Fibroblast of the aortic adventitia (primary cell): ENCODE results near the gene LHPP. TPM values are rescaled to one million over a fixed set of nuclear protein-coding genes. Genes with fewer than 3 reads are reported as not detected.

Experiments
- DNase-seq: peaks from one replicate; pipeline ENCODE4 v3.0.0-alpha.2; 2010; ENCODE audit warnings: low read depth
- H3K4me3 ChIP-seq: 2 replicates; pipeline ENCODE4 v1.5.1; 2011; ENCODE audit warnings: low read depth, mild to moderate bottlenecking, control low read depth, low read length, moderate library complexity
- total RNA-seq: library from RNA; depleted of rRNA; stranded (reverse); fragments of >200 nt; gene quantifications from 2 replicates; pipeline ENCODE4 v1.2.3, GENCODE V29; 2012; ENCODE audit warnings: low replicate concordance
- TF ChIP-seq, protein P1 (sequence below): IDR thresholded peaks from 2 replicates; pipeline ENCODE4 v1.5.1; 2011; ENCODE audit warnings: mild to moderate bottlenecking, low read length, control low read depth, inconsistent platforms; ENCODE audit not compliant: insufficient read depth

Gene LHPP
- total RNA-seq, 1 donor, result 12.5 TPM

DNA sequence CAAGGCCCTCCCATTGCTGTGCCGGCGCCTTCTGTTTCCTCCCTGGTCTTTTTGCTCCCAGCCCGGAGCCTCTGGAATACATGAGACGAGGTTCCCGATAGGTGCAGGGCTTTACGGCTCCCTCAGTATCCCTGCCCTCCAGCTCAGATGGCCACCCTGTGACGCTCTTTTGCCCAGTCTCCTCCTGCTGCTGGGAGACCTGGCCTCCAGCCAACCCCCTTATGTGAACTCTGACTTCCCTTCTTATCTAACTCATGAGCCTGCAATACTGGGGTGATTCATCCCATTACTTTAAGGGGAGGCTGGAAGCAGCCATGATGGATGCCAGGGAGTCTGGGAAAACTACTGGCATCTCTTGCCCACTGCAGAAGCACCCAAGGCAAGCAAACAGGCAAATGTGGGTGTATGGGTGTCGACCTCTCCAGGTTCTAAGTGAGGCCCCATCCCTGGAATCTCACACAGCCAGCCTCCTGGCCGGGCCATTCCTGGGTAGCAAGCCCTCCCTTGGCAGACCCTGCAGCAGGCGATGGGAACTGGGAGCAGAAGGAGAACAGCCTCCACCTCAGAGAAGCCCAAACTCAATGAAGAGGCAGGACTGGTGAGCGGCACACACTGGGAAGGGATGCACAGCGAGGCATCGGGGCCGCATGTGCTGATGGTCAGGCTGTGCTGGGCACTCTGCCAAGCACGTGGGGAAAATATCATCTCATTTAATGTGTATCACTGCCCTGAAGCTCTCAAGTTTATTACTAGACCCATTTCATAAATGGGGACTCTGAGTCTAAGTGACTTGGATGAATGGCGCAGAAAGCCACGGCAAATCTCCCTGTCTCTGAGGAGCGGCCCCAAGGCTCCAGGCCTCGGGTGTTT, 185.1 kb downstream of the LHPP start:
- H3K4me3 ChIP-seq, result no peak overlapping the region
- TF ChIP-seq, protein P1, sequence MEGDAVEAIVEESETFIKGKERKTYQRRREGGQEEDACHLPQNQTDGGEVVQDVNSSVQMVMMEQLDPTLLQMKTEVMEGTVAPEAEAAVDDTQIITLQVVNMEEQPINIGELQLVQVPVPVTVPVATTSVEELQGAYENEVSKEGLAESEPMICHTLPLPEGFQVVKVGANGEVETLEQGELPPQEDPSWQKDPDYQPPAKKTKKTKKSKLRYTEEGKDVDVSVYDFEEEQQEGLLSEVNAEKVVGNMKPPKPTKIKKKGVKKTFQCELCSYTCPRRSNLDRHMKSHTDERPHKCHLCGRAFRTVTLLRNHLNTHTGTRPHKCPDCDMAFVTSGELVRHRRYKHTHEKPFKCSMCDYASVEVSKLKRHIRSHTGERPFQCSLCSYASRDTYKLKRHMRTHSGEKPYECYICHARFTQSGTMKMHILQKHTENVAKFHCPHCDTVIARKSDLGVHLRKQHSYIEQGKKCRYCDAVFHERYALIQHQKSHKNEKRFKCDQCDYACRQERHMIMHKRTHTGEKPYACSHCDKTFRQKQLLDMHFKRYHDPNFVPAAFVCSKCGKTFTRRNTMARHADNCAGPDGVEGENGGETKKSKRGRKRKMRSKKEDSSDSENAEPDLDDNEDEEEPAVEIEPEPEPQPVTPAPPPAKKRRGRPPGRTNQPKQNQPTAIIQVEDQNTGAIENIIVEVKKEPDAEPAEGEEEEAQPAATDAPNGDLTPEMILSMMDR, result no peak
- peak; percentile 93 for DNase-seq

DNA sequence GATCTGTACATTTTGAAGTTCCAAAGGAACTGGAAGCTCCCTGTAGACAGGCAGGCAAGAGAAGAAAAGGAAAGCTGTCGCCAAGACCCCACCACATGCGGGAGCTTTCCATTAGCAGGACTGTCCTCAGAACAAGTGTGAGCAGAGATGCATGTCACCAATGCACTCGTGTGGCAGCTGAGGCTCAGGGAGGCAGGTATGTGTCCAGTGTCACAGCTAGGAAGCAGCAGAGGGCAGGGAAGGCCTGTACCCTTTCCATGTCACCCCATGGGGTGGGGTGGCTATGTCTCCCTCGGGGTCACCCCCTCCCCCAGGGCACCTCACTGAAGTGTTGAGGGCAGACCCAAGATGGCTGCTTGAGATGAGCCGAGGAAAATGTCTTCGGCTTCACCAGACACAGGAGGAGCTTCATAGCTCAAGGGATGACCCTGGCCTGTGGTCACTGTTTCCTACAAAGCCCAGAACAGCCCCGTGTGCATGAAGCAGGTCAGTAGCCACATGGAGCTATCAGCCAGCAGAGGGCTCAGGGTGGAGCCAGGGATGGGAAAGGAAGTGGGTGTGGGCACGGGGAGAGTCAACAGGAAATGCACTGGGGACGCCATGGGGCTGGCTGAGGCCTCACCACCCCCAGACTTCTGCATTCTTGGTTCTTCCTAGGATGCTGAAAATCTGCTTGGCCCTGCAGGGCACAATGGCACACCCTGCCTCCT, 186.0 kb downstream of the LHPP start:
- no peak overlapping the region for H3K4me3 ChIP-seq
- DNase-seq, result peak; percentile 20
- TF ChIP-seq, protein P1, result peak; percentile 36

DNA sequence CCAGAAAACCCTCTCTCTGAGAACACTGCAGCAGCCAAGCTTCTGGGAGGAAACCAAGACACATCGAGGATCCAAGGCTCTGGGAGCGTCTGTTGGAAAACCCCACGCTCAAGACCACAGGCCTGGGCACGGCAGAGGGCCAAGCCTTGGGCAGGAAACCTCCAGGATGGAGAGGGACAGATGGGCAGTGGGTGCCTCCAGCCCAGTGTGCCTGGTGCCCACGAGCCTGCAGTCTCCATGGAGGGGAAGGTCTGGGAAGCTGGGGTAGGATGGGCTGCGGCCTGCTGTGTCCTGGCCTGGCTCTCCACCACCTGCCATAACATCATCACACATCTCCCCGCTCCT, 186.5 kb downstream of the LHPP start:
- TF ChIP-seq, protein P1, result no peak
- no peak overlapping the region for H3K4me3 ChIP-seq
- DNase-seq, result no peak

DNA sequence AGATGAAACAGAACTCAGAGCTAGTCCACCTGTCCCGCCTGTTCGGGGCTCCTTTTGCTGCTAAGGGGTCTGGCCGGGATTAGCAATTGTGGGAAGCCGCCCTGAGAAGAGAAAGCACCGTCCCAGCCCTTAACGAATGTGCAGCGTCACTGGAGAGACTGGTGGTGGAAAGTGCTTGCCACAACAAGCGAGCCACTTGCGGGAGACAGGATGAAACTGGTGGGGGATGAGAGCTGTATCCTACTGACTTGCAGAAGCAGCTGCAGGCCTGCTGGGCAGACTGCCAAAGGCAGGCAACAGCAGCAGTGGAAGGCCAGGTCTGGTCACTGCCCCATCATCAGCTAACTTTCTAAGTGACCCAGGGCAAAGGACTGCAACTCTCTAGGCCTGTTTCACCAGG, 187.1 kb downstream of the LHPP start:
- peak; percentile 64 for DNase-seq
- no peak overlapping the region for H3K4me3 ChIP-seq
- TF ChIP-seq, protein P1, result no peak

DNA sequence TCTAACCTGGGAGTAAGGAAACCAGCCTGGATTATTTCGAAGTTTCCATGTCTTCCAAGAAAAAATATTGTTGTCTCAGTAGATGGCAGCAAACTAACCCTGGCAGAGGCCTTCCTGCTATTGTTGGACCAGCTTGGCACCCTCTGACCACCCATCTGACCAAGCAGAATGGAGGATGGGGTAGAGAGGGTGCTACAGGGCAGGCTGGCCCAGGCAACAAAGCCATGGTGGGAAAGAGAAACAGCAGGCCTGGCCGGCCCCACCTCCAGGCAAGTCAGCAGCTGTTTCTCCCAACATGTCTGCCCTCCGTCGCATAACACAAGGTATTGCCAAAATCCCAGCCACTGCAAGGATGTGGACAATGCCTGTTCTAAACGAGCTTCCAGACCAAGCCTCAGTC, 187.6 kb downstream of the LHPP start:
- peak; percentile 5 for DNase-seq
- TF ChIP-seq, protein P1, result no peak
- H3K4me3 ChIP-seq, result no peak overlapping the region

DNA sequence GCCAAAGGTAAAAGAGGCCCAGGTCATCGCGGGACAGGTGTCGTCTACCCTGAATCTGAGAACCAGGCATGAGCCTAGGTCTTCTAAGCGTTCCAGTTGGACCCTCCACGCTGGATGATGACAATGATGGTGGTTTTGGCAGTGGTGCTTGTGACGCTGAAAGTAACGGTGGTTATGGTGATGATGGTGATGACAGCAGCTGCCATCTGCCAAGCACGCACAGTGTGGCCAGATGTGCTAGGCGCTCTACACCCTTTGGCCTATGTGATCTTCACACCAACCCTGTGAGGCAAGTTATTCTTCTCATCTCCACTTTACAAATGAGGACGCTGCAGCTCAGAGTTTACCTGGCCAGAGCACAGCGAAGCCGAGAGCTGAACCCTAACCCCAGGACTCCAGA, 188.6 kb downstream of the LHPP start:
- no peak for DNase-seq
- H3K4me3 ChIP-seq, result no peak overlapping the region
- TF ChIP-seq, protein P1, result no peak
